Body of pancreas (tissue), 4 donors: ENCODE measurements around the gene OR10H3.

ENCODE experiments used
- CTCF ChIP-seq, 7 experiments: fragments of 450-650 bp in 4 of 7; fragments of 200-600 bp in 3 of 7; sonication (generic) in 3 of 7; IDR thresholded peaks; one replicate each; pipeline ENCODE4 v1.5.1; 2016 to 2019; ENCODE audit warnings: antibody characterized with exemption in 7 of 7
- POLR2A ChIP-seq, 3 donors: fragments of 450-650 bp; IDR thresholded peaks; one replicate each; pipeline ENCODE4 v1.6.1; 2016; ENCODE audit warnings: antibody characterized with exemption in 3 of 3, mild to moderate bottlenecking in 2 of 3

GRCh38 chr19:15717809-15718208 lies 20.0 kb upstream of the OR10H3 start:
- no peak for TF ChIP-seq POLR2A (IDR thresholded peaks at IDR 0.05)
- TF ChIP-seq CTCF (IDR thresholded peaks at IDR 0.05) = no peak
